Hair follicle dermal papilla cell (primary cell): ENCODE data around the gene DNHD1. TPM values are rescaled to one million over a fixed set of nuclear protein-coding genes. Genes with fewer than 3 reads are reported as not detected.

Experiments
- total RNA-seq: library from RNA; depleted of rRNA; stranded (reverse); fragments of >200 nt; gene quantifications from 2 replicates; pipeline ENCODE4 v1.2.3, GENCODE V29; 2012

DNHD1 gene, protein sequence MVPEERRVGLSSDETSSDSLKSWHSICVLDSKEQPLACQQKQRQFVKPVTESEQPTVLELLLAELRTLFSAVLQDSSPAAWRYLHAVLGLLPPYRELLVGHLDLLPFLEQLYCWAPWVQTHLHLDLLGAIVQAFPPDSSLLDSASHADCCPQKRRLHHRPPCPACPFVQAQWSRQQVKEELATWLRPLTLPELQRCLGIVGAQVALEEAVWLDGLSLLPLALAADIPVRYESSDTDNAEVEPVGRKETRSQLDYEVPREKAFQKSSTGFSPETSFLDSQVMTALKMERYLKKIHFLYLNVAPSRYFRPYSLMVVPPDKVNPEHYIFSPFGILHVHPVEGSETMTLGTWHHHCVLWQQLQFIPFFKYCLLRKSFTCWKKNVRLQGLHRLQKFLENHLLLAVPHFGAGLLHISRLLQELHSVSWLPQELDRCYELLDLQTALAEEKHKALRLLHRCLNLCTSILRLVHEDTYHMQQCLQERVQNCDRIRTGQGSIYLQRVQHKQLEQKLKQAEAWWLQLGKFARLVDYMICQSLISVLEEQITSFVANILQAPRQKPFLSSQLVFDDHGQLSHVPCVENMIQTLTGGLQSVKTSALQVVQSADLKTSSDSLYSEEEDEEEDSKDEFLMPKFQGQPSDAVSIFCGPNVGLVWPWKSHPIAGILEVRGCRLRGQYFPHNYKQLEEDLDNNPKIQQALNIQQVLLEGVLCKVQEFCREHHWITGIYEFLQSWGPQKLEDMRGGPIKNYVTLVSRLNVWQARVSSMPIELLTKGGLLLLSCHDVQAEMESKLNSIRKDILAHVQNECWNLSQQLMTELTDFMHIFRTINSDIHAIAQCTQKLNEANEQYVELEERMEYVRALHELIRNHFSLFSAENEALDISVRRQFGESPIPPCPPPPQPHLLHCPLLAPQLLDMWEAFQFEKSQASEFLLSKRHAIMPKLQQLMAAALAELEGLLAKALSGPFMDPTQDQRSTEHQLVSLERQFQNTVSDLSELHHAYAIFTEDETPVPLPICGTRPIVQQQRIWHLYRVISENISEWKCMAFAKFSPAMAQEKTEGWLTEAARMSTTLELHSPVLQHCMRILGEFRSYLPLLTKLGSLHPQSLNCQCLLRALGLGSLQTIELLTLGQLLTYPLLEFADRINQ (N-terminal part only)
- 9.4 and 13.0 TPM in 2 replicates for total RNA-seq

DNA sequence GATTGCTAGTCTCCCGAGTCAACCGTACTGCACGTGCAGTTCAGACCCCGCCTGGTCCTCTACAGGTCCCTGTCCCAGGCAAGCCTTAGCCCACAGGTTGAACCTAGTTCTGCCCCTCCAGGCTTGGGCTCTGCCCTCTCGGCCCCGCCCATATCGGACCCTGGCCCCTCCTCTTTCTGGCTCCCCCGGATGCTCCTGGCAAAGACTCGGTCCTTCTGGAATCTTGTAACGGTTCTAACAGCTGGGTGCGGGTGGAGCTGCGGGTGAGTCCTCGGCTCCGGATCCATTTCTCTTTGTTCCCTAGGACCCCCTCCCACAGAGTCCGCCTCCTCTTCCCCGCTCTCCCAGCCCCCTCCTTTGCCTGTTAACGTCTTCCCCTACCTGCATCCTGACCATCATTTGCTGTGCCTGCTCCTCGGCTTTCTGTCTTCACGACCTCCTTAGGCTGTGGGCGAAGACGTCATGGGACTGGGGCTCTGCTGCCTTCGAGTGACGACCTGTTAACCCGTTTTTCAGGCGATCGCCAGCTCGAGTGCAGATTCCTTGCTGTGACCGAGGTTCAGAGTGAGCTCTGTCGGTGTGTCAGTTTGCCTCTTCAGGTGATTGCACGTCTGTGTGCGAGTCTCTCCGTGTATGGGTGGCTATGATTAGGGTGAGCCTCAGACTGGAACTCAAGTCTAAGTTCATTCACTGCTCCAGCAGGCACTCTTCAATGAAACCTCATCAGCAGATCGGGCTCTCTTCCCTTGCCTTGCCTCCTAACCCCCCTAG, at the start of gene DNHD1:
TSS of gene DNHD1 (plus strand) at position 212 of the 771 bp plus-strand sequence. CDS start 936 bp downstream, outside the sequence.

DNA sequence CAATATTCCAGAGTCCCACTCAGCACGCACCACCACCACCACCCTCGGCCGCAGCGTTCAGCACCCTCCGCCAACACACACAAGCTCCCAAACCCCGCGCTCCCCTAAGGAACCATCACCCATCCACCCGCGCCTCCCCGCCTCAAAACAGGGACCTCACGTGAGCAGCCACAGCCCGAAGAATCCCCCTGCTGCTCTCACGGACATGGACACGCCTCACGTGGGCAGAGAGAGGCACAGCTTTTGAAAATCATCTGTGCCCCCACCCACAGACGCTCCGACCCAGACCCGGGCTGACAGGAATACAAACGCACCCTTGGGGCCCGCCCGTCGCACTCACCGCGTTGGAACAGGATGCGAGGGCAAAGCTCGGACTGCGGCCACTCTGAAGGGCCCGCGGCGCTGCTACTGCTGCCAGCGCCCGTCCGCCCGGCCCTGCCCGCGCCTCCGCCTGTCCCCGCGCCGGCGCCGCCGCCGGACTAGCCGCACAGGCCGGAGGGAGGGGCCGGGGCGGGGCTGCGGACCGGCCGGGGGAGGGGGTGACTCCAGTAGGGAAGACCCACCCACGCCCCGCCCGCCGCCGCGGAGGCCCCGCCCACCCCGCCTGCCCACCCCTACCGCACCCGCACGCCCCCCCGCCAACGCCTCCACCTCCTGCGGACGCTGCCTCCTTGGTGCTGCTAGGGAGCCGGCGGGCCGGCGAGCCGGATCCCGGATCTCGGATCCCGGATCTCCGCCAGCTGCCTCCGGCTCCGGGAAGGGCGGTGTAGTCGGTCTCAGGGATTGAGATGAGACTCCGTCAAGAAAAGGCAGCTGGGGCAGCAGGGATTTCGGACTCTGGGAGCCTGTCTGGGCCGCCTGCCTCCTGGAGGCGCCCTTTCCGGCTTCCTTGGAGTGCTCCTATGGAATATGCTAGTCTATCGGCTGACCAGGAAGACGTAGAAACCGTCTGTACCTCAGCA, 23.3 kb upstream of the DNHD1 start, which contains the start of gene TRIM3:
TSS of gene TRIM3 (minus strand) at position 491 of the 962 bp plus-strand sequence. CDS start 8,246 bp downstream, outside the sequence.

DNA sequence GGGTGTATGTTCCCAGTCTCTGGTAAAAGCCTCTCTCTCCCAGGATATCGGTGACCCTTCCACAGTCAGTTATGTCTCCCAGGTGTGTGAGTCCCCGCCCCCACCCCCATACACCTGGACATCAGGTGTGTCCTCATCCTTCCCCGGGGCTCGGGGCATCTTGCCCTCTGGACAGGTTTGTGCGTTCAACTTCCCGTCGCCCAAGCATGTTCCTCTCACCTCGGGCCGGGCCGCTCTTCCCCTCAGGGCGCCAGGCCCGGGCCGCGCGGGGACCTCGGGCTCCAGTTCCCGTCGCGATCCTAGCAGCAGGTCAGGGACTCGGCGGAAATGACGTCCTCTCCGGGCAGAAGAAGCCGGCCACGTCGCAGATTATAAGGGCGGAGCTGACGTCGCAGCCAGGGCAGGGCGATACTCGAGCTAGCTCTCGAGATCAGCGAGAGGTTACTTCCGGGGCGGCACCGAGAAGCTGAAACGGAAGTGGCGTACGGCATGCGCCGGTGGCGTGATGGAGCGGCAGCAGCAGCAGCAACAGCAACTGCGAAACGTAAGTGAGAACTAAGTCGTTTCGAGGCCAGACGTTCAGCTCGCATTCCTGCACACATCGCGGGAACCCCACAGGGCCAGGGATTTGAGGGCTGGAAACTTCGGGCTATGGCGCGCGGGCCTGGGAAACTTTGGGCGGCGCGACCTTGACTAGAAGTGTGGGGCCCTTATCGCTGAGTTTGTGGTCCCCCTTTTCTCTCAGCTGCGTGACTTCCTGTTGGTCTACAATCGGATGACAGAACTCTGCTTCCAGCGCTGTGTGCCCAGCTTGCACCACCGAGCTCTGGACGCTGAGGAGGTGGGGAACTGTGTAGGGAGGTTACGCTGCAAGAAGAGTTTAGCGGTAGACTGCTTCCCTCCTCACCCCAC, 15.8 kb upstream of the DNHD1 start, which contains the start of the genes ARFIP2 and TIMM10B:
TSS of gene ARFIP2 (minus strand) at position 320 of the 912 bp plus-strand sequence. CDS start 910 bp downstream, outside the sequence.
TSS of gene TIMM10B (plus strand) at position 490 of the 912 bp plus-strand sequence. CDS start at position 506, 16 bp downstream.

DNA sequence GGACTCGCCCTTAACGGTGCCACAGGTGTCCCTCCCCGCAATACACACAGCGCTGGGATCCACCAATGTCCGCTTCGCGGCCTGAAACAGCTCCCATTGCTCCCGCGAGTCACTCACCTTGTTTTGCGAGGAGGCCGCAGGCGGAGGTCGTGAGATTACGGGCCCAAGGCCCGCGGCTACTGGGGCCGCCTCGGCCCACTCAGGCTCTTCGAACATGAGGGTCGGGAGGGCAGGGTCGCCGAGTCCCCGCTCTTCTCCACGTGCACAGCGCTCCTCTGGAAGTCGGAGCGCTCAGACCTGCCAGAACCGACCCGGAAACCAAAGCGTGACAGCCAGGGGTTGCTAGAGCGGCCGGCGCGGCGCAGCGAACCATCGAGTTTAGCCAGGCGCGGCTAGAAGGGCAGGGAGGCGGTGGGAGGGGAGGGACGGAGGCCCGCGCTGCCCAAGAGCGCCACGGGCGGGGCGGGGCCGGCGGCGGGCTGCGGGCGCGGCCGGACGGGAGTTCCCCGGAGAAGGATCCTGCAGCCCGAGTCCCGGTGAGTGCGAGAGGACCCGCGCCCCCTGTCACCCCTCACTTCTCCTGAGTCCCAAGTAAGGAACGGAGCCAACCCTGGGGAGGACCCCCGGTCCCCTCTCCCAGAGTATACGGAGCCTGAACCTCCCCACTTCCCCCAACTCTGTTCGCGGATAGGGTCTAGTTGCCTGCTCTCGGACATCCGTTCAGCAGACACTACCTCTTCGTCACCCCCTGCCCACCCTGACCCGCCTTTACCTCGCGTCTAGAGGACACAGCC, 106.4 kb downstream of the DNHD1 start, which contains the start of the genes ILK and RRP8:
TSS of gene ILK (plus strand) at position 488 of the 794 bp plus-strand sequence. CDS start 498 bp downstream, outside the sequence.
TSS of gene RRP8 (minus strand) at position 330 of the 794 bp plus-strand sequence. CDS start at position 216, 114 bp downstream.

DNA sequence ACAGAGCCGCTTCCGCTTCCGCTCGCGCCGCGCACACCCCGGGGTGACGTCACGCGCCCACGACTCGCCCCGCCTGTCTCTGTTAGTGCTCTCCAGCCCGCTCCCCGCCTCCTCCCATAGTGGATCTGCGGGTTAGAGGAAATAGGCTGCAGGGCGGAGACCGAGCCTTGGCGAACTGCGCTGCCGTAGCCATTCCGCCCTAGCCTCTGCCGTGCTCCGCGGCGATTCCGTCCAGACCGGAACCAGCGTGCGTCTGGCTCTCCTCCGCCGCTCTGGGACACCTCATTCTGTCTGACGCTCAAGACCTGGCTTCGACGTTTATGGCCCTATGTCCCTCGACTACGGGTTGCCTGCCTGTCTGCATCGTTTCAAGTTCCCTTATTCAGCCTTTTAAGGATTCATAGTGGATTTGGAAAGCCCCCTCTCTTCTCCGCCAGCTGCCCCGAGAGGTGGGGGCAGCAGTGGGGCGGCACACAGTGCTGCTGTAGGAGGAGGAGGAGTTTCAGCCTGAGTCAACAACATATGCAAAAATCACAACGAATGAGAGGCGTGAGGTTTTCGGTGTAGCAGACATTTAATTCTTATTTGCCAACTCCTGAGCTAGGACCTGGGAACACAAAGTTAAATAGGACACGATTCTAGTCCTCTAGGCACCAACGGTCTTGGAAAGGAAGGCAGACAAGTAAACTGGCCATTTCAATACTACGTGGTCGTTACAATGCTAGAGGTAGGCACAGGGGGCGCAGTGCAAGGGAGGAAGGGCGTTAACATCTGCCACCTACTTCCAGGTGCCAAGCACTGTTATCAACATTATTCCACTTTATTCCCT, 115.3 kb downstream of the DNHD1 start, which contains the start of gene TAF10:
TSS of gene TAF10 (minus strand) at position 4 of the 829 bp plus-strand sequence. CDS start 27 bp downstream, outside the sequence.

DNA sequence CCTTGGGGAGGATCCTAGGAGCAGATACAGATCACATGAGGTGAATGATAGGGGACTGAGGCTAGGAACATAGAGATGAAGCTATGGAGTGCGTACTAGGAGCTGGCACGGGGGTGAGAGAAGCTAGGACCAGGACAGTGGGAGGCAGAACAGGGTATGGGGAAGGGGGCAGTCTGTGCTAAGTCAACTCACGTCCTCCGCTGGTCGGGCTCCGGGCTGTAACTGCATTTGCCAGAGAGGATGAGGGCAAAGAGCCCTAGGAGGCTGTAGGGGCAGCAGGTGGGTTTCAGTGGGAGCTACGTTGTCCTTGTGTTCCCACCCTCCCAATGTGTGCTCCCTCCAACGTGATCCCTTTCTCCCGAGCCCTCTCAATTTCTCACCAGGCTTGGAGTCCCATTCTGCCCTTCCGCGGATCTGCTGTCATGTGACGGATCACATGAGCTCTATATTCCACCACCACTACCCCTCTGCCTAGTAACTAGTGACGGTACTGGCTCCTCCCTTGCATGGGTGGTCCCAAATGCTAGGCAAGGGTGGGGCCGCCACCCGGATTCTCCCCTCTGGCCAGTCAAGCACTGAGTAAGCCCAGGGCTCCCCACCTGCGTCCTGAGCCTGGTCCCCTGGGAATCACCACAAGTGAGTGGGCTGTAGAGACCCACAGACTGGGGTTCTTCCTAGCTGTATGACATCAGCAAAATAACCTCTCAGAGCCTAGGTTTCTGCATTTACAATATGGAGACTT, 122.1 kb downstream of the DNHD1 start, which contains the start of gene TPP1:
TSS of gene TPP1 (minus strand) at position 419 of the 742 bp plus-strand sequence. CDS start at position 397, 22 bp downstream.

Other genes starting within 250 kb of the DNHD1 start
- not detected in 2 replicates for gene CCKBR, start 237.4 kb upstream of the DNHD1 start, total RNA-seq
- gene CAVIN3, start 176.8 kb upstream of the DNHD1 start, total RNA-seq: 251 and 347 TPM in 2 replicates
- 34.7 and 42.5 TPM in 2 replicates for gene SMPD1, start 106.8 kb upstream of the DNHD1 start, total RNA-seq
- 75.6 and 82.3 TPM in 2 replicates for gene APBB1, start 78.2 kb upstream of the DNHD1 start, total RNA-seq
- gene HPX, start 56.3 kb upstream of the DNHD1 start, total RNA-seq: 1.2 and 2.1 TPM in 2 replicates
- 26.6 and 27.4 TPM in 2 replicates for gene TRIM3, start 23.3 kb upstream of the DNHD1 start, total RNA-seq
- gene ARFIP2, start 15.9 kb upstream of the DNHD1 start, total RNA-seq: 86.6 and 87.3 TPM in 2 replicates
- 52.7 and 54.4 TPM in 2 replicates for gene TIMM10B, start 15.8 kb upstream of the DNHD1 start, total RNA-seq
- 12.5 and 12.8 TPM in 2 replicates for gene RRP8, start 106.3 kb downstream of the DNHD1 start, total RNA-seq
- 216 and 230 TPM in 2 replicates for gene ILK, start 106.5 kb downstream of the DNHD1 start, total RNA-seq
- gene TAF10, start 114.9 kb downstream of the DNHD1 start, total RNA-seq: 27.7 and 38.3 TPM in 2 replicates
- gene TPP1, start 122.1 kb downstream of the DNHD1 start, total RNA-seq: 69.9 and 101 TPM in 2 replicates
- 42.3 and 53.2 TPM in 2 replicates for gene DCHS1, start 158.5 kb downstream of the DNHD1 start, total RNA-seq
- 28.4 and 39.6 TPM in 2 replicates for gene MRPL17, start 186.1 kb downstream of the DNHD1 start, total RNA-seq